HL-60 (cell line): ENCODE measurements around the gene TMEM117.

Source experiments
- CTCF ChIP-seq: IDR thresholded peaks from one replicate; pipeline ENCODE4 v1.5.1; 2011; ENCODE audit warnings: low read length, control low read depth, inconsistent platforms; ENCODE audit not compliant: insufficient read depth
- GABPA ChIP-seq: IDR thresholded peaks from 2 replicates; pipeline ENCODE4 v1.6.1; 2012; ENCODE audit warnings: low read depth
- POLR2AphosphoS5 ChIP-seq: IDR thresholded peaks from 2 replicates; pipeline ENCODE4 v1.6.1; 2012; ENCODE audit warnings: low read depth
- SPI1 ChIP-seq: IDR thresholded peaks from 2 replicates; pipeline ENCODE4 v1.6.1; 2012; ENCODE audit warnings: low read depth, mild to moderate bottlenecking, borderline replicate concordance
- TF ChIP-seq, protein P1 (sequence below): IDR thresholded peaks from 2 replicates; pipeline ENCODE4 v1.6.1; 2012; ENCODE audit warnings: low read depth; ENCODE audit not compliant: insufficient replicate concordance

- TF ChIP-seq CTCF = no peak
- TF ChIP-seq POLR2AphosphoS5 = no peak
- TF ChIP-seq GABPA = no peak
- TF ChIP-seq, protein P1, sequence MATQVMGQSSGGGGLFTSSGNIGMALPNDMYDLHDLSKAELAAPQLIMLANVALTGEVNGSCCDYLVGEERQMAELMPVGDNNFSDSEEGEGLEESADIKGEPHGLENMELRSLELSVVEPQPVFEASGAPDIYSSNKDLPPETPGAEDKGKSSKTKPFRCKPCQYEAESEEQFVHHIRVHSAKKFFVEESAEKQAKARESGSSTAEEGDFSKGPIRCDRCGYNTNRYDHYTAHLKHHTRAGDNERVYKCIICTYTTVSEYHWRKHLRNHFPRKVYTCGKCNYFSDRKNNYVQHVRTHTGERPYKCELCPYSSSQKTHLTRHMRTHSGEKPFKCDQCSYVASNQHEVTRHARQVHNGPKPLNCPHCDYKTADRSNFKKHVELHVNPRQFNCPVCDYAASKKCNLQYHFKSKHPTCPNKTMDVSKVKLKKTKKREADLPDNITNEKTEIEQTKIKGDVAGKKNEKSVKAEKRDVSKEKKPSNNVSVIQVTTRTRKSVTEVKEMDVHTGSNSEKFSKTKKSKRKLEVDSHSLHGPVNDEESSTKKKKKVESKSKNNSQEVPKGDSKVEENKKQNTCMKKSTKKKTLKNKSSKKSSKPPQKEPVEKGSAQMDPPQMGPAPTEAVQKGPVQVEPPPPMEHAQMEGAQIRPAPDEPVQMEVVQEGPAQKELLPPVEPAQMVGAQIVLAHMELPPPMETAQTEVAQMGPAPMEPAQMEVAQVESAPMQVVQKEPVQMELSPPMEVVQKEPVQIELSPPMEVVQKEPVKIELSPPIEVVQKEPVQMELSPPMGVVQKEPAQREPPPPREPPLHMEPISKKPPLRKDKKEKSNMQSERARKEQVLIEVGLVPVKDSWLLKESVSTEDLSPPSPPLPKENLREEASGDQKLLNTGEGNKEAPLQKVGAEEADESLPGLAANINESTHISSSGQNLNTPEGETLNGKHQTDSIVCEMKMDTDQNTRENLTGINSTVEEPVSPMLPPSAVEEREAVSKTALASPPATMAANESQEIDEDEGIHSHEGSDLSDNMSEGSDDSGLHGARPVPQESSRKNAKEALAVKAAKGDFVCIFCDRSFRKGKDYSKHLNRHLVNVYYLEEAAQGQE = no peak
- TF ChIP-seq SPI1 = no peak
Observed at GRCh38 chr12:43795716-43796280, 40.1 kb upstream of the TMEM117 start.
